Fibroblast of villous mesenchyme (primary cell): ENCODE data around the gene CACNA2D4. TPM values are rescaled to one million over a fixed set of nuclear protein-coding genes. Genes with fewer than 3 reads are reported as not detected.

Experiments used
- DNase-seq: peaks from one replicate; pipeline ENCODE4 v3.0.0-alpha.2; 2010; ENCODE audit warnings: low read depth
- H3K4me3 ChIP-seq: 2 replicates; pipeline ENCODE4 v1.5.1; 2011; ENCODE audit warnings: low read depth, mild to moderate bottlenecking, low read length
- CTCF ChIP-seq: IDR thresholded peaks from 2 replicates; pipeline ENCODE4 v1.5.1; 2012; ENCODE audit warnings: low read depth, mild to moderate bottlenecking, low read length; ENCODE audit not compliant: insufficient read depth
- total RNA-seq: library from RNA; depleted of rRNA; stranded (reverse); fragments of >200 nt; gene quantifications from 2 replicates; pipeline ENCODE4 v1.2.3, GENCODE V29; 2012

Gene CACNA2D4
- total RNA-seq, 1 donor: 1.7 TPM

DNA sequence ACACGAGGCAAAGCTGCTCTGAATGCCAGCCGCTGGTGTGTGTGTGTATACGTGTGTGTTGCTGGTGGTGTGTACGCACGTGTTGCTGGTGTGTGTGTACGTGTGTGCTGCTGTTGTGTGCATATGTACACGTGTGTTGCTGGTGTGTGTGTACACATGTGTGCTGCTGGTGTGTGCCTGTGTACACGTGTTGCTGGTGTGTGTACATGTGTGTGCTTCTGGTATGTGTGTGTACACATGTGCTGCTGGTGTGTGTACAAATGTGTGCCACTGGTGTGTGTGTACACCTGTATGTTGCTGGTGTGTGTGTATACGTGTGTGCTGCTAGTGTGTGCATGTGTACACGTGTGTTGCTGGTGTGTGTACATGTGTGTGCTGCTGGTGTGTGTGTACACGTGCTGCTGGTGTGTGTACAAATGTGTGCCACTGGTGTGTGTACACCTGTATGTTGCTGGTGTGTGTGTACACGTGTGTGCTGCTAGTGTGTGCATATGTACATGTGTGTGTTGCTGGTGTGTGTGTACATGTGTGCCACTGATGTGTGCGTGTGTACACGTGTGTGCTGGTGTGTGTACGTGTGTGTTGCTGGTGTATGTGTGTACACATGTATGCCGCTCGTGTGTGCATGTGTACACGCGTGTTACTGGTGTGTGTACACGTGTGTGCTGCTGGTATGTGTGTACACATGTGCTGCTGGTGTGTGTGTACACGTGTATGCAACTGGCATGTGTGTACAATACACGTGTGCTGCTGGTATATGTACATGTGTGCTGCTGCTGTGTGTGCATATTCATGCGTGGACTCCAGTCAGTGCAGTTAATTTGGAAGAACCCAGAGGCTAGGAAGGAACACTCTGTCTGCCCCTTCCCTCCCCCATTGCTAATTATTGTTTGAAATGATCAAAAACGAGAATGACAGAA, 47.2 kb downstream of the CACNA2D4 start:
- no peak for TF ChIP-seq CTCF
- no peak for DNase-seq
- H3K4me3 ChIP-seq: no peak overlapping the region

DNA sequence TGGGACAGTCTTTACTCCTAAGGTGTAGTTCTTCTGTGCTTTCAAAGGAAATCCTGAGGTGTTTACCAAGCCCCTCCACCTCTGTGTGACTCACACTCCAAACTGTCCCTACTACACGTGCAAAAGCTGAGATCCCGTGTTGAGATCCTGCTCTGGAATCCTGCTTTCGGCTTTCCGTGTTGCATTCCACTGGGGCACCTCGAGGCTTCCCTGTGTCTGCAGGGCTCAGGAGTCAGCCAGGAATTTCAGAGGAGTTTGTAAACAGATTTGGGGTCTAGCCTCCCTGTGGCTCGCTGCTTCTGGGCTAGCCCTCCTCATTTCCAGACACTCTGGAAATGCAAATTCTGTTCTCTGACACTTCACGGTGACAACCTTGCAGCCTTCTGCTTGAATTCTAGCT, 48.4 kb downstream of the CACNA2D4 start:
- DNase-seq: no peak
- no peak for TF ChIP-seq CTCF
- no peak overlapping the region for H3K4me3 ChIP-seq

DNA sequence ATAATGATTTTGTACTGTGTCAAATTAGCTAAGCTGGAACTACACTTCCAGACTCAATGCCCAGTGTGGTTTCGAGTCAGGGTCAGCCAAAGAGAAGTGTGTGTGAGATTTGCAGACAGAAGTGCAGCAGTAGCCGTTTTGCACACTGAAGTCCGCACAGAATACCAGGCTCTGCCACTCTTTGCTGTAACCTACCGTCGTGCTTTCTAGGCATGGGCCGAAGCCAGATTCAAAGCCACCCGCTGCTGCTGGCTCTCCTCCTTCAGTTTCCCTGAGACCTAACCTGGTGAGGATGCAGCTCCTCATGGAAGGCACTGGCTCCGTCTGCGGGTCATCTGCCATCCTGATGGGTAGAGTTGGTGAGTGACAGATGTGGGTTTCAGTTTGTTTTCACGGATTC, 49.3 kb downstream of the CACNA2D4 start:
- DNase-seq: no peak
- H3K4me3 ChIP-seq: no peak overlapping the region
- no peak for TF ChIP-seq CTCF

DNA sequence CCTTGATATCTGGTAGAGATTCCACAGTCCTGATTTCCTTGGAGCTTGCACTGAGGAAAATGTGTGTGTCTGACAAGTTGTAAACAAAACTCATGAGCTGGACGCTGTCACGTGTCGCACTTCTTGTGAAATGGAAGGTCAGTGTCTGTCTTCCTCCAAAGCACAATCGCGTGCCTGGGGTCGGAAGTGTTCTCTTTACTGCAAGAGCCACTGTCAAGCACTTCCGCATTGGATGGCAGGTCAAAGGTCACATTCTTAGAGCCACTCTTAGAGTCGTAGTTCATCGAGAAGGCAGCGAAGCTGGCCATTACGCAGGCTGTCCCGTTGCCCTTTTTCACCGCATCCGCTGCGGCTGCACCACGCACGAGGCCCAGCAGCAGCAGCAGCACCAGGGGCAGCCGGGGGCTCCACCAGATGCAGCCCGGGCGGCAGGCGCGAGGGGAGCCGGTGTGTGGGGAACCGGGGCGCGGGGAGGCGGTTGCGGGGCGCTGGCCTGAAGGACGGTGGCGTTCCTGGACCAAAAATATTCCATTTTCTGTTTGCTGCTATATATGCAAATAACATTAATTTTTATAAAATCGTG, 53.1 kb downstream of the CACNA2D4 start:
- no peak overlapping the region for H3K4me3 ChIP-seq
- DNase-seq: no peak

DNA sequence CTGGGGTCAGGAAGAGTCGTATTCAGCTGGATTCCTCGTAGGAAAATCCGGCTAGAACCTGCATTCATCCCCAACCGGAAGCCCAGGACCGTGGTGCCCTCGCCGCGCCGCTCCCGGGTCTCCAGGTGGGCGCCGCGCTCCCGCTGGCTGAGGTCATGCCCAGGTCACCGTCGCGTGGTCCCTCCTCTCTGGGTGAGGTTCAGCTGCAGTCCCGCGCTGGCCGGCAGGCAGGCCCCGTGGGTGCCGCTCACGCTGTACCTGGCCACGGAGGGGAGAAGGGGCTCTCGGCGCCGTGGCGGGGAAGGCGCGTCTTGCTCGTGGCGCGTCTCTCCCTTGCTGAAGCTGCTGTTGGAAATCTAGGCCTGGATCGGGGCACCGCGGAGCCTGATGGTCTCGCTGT, 53.6 kb downstream of the CACNA2D4 start:
- no peak for DNase-seq
- no peak for TF ChIP-seq CTCF
- H3K4me3 ChIP-seq: no peak overlapping the region

More for the DNA sequence above, 53.1 kb downstream of the CACNA2D4 start:
- no peak for TF ChIP-seq CTCF

DNA sequence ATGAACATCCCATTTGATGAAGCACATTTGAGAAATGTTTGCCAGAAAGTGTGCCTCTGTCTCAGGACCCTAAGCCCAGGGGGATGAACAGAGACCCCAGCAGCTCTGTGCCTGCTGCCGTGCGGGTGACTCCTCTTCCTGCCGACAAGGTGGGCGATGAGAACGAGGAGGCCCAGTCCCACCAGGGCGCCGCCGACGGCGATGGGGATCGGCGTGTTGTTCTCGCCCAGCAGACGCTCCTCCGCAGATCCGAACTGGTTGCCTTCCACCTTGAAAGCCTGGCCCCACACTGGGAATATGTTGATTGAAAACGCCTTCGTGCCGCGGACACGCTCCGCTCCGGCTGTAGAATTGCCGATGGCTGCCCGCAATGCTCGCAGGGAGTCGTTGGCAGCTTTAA, 54.0 kb downstream of the CACNA2D4 start:
- TF ChIP-seq CTCF: no peak
- no peak overlapping the region for H3K4me3 ChIP-seq
- no peak for DNase-seq
